ENCODE results near the gene GPR151.

GPR151 gene

DNA sequence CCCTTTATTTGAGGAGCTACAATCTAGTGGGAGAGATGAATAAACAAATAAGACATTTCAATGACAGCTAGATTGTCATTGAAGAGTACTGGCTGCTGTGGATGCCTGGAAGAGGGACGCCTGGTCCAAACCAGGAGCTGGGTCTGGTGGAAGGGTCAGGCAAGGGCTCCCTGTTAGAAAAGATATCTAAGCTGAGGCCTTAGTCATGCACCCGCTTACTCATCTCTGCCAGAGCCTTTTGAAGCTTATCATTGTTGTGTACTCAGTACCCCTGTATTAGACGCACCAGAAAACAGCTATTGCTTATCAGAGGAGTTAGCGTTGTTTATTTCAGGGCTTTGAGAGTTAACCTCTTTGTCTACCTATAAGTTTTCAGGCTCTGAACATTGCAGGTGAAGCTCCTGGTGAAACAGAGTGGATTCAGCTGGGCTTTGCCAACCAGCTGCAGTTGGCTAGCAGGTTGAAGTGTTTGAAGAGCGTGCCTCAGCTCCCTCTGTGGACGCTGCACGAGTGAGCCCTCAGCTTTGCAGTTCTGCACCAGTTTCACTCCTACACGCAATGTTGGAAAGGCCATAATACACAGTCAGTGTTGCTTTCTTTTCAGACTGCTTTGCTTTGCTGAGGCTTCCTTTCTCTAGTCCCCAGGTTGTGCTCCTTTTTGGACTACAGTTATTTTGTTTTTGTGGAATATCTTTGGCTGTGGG lies 5.6 kb upstream of the GPR151 start:
- DNase-seq (ENCODE audit: low read depth): no peak
- H3K4me3 ChIP-seq (ENCODE audit: low read depth, low read length): no peak overlapping the region

DNA sequence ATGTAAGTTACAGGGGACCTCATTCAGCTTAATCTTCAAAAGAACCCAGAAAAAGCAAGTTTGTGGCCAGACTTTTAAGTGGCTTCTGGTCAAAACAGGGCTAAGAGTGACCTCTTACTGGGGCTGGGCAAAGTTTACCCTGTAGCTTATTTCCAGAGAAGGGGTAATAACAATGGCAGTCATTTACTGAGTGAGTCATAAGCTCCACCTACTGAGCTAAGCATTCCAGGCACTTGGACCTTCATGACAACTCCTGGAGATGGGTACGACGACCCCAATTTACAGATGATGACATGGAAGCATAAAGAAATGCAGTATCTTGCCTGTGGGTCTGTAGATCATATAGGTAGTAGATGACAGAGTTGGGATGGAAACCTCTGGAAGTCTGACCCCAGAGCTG lies 4.7 kb upstream of the GPR151 start:
- H3K4me3 ChIP-seq (ENCODE audit: low read depth, low read length): no peak overlapping the region
- DNase-seq (ENCODE audit: low read depth): no peak

DNA sequence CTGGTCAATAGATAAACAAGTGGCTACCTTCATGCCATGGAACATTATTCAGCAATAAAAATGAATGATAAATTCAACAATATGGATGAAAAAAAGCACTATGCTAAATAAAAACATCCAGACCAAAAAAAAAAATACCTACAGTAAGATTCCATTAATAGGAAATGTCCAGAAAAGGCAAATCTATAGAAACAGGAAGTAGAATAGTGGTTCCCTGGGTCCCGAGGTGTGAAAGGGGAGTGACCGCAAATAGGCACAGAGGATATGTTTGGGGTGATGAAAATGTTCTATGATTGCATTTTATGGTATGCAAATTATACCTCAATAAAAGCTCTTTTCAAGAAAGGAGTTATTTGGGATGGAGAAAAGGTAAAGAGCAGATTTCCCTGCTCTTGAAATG lies 3.6 kb upstream of the GPR151 start:
- H3K4me3 ChIP-seq (ENCODE audit: low read depth, low read length): no peak overlapping the region
- no peak for DNase-seq (ENCODE audit: low read depth)

DNA sequence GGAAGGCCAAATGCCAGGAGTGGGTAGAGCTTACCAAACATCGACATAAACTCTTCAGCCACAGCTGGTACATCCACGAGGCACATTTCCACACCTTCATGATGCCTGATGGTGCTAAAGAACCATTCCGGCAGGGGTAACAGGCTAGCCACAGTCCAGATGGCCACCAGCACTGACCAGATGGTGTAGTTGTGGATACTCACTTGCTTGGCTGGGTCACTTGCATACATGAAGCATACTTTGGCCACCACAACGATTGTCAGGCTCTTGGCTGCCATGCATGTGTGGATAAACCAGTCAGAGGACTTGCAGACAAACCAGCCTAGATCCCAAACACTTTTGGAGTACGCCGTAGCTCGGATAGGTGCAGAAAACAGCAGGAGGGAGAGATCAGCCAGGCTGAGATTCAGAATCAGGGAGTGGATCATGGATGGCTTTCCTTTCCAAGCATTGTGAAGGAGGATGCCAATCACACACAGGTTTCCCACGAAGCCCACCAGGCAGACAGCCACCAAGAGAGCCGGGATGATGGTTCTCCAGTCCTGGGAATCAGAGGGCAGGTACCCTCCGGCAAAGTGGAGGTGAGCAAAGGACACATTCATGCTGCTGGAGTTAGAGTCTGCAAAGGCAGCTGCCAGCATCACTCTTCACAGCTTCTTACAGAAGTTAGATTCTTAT lies 378 bp downstream of the GPR151 start:
- H3K4me3 ChIP-seq (ENCODE audit: low read depth, low read length): no peak overlapping the region
- DNase-seq (ENCODE audit: low read depth): no peak

DNA sequence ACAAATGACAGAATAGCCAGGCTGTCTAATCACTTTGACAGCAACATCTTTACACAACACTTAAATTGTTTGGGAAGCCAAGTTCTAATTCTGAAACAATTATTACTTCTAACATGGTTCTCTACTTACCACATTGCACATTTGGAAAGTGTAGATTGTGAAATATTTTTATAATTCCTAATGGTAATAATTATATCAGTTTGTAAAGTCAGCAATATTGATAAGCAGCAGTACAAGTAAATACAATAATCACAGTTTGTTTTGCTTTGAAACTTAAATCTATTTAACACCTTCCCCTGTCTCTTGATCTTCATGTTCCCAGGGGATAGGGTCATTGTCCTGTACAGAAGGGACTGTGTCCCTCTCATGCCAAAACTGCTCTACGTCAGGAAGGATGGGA lies 1.4 kb downstream of the GPR151 start:
- no peak for DNase-seq (ENCODE audit: low read depth)
- H3K4me3 ChIP-seq (ENCODE audit: low read depth, low read length): no peak overlapping the region

DNA sequence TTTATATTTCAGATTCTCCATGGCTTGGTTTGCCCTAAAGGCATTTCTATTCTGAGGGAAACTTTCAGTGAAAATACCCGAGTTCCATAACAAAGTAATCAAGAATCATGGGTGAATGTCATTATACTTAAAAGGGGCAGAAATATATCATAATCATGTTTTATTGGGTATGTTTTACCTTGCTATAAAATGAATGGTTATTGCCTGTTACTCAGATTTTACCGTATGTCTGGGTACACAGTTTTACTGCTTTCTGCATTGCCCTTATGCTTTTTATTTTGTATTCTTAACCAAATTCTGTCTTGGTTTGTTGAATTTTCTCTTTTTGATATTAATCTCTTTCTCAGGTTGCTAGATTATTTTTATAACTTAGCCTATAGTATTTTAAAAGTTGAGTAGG lies 2.5 kb downstream of the GPR151 start:
- no peak for DNase-seq (ENCODE audit: low read depth)
- no peak overlapping the region for H3K4me3 ChIP-seq (ENCODE audit: low read depth, low read length)

DNA sequence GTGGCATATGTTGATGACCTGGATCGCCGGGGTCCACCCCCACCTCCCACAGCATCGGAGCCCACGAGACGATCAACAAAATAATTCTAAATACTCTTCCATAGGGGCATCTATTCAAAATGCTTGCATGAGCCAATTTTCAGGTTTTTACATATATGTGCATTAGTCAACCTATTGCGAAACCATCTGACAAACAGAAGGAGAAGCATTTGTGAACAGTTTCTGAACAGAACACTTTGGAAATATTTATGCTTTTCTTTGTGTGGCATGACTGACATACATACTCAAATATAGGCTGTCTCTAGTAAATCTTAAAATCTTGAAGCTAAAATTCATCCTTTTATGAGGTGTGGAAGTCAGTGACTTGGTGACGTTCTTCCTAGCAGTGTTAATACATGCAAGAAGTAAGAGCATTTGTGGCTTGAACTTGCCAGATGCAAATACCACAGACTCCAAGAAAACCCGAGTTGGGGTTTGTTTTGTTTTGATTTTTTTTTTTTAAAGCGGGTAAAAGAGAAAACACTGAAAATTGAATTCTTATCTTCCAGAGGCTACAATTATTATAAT lies 5.3 kb downstream of the GPR151 start:
- no peak overlapping the region for H3K4me3 ChIP-seq (ENCODE audit: low read depth, low read length)
- DNase-seq (ENCODE audit: low read depth): peak; percentile 36

DNA sequence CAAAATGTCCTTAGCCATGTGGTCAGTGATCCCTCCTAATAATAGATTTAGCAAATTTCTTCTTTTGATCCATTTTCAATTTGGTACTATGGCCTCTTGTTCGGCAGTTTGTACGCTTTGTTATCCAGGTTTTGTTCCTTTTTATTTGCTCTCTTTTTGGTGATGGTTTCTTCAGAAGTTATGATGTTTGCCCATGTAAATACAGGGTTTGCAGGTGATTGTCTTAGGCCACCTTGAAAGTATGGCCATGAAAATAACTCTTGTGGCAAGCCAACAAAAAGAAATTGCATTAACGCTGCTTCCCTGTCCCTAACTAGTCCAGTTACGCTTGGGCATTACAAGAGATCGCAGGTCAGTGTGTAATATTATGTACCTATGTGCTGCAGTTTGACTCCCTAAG lies 8.6 kb downstream of the GPR151 start:
- no peak for DNase-seq (ENCODE audit: low read depth)
- no peak overlapping the region for H3K4me3 ChIP-seq (ENCODE audit: low read depth, low read length)

DNA sequence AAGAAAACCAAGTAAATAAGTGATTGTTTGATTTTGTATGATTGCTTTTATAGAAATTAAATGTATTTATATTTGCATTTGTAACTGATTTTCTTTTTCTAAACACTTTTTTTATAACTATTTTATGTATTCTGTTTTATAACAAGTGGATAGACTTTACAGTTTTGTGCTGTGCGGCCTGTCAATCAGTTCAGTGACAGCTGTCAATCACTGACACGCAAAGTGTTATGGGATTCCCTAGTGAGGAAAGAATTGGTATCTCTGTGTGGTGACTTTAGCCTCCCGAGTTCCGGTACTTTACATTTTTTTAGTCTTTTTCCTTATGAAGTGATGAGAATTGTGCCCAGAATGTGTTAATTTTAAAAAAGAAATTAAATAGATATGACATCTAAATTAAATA lies 16.3 kb downstream of the GPR151 start:
- no peak for DNase-seq (ENCODE audit: low read depth)
- no peak overlapping the region for H3K4me3 ChIP-seq (ENCODE audit: low read depth, low read length)

DNA sequence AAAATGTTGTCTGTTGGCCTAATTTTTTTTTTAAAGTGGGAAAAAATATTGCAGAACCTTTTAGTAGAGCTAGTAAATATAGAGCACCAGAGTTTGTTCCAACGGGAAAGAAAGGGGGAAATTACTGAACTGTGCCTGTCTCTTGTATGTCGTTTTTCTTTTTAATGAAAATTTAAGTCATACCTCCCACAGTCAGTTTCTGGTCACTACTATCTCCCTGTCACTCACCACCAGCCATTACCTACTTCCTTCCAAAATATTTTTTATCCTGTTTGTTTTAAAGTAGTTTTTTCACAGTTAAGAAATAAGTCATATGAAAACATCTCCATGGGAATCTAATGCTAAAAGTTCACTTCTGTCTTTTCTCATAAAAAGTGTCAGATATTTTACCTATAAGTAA lies 21.3 kb downstream of the GPR151 start:
- no peak overlapping the region for H3K4me3 ChIP-seq (ENCODE audit: low read depth, low read length)
- no peak for DNase-seq (ENCODE audit: low read depth)

DNA sequence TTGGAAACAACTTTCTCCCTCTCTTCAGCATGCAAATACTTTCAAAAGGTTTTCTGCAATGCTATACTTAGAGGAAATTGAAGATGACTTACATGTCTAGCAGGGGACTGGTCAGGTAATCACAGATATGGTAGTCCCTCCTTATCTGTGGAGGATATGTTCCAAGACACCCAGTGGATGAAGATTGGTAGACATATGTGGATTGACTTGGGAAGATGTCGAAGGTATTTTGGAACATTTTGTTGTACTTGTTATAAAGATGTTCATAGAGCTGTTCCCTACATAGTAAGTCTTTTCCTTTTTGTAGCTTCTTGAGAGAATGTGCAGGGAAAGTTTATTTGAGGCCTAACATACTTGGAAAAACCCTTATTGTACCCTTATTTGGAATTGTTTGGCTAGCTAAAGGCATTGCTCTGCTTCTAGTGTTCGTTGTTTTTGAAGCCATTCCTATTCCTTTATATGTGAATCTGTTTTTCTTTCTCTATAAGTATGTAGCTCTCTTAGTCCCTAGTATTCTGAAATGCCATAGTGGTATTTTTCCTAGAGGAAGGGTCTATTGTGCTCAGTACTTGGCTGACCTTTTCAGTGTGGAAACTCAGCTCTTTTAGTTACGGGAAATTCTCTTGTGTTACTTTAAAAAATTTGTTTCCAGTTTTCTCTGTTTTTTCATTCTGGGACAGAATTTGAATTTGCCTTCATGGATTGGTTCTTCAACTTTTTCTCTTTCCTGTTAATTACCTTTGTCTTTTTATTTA lies 25.7 kb downstream of the GPR151 start:
- no peak overlapping the region for H3K4me3 ChIP-seq (ENCODE audit: low read depth, low read length)
- DNase-seq (ENCODE audit: low read depth): no peak

DNA sequence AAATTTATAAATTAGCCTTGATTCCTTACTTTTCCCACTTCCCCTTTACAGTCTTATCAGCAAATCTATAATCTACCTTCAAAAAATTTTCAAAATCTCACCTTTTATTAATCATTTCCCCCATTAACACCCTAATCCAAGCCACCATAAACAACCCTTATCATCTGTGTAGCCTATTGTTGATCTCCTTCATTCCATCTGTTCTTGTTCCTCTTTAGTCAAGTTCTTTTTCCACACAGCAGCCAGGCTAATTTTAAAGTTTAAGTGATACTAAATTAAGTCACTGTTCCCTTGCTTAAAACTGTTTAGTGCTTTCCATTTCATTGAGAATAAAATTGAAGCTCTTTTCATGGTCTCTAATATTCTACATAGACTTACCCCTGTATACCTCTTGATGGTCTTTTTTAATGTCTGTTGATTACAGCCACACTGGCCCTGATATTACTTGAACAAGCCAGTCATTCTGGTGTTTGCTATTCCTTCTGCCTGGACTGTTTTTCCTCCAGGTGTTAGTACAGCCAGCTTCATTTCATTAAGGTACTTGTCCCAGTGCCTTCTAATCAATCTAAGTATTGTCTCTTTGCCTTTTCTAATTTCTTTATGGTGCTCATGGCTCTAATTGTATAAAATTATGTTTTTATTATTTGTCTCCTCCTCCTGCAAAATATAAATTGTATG lies 31.1 kb downstream of the GPR151 start:
- DNase-seq (ENCODE audit: low read depth): no peak
- no peak overlapping the region for H3K4me3 ChIP-seq (ENCODE audit: low read depth, low read length)

DNA sequence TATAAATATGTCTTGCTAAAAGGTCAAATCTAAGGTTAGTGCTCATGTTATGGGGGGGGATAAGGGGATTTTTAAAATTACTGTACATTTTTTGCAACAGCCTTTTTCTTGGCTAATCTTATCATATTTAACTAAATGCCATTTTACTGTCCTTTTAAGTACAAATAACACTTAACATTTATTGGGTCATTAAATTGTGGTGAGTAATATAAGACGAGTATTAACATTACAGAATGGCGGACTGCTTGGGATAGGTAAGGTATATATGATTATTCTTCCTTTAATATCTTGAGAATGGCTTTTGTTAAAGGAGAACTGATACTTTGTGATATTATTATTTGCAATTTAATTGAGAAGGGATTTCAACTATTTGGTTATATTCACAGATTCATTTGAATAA lies 33.2 kb downstream of the GPR151 start:
- no peak for DNase-seq (ENCODE audit: low read depth)
- no peak overlapping the region for H3K4me3 ChIP-seq (ENCODE audit: low read depth, low read length)

DNA sequence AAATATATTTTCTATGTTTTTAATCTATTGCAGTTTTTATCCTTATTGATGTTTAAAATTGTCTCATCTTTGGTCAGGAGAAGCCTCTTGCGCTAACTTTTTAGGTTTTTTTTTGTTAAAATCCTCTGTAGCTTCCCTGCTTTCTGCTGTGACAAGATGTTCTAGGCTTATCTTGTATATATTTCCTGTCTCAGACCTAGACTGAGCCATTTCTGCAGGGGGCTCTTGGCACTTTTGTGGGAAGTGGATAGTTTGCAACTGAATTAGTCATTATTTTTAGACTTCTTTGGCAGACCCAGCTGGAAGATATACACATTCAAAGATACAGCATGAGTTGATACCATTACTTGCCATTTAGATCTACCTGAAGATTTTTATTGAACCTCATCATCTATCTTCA lies 40.1 kb downstream of the GPR151 start:
- H3K4me3 ChIP-seq (ENCODE audit: low read depth, low read length): no peak overlapping the region
- DNase-seq (ENCODE audit: low read depth): no peak

DNA sequence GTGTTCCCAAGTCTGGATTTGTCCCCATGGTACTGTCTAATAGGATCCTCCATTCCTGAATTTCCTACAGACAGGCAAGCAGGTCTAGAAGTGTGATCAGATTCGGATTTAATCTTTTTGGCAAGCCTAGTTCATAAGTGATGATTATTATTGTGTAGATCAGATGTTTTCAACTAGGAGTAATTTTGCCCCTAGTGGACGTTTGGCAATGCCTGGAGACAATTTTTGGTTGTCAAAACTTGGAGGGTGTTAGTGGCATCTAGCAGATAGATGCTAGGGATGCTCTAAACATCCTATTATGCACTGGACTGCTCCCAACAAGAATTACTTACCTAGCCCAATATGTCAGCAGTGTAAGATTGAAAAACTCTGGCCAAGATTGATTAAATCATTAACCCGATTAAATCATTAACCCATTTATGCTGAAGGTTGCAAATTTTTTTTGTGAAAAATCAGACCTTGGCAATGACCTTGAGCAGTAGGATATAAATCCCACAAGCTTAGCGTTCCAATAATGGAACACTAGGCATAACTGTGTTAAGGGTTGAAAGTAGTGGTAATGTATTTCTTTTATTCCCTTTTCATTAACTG lies 40.7 kb downstream of the GPR151 start:
- no peak overlapping the region for H3K4me3 ChIP-seq (ENCODE audit: low read depth, low read length)

DNA sequence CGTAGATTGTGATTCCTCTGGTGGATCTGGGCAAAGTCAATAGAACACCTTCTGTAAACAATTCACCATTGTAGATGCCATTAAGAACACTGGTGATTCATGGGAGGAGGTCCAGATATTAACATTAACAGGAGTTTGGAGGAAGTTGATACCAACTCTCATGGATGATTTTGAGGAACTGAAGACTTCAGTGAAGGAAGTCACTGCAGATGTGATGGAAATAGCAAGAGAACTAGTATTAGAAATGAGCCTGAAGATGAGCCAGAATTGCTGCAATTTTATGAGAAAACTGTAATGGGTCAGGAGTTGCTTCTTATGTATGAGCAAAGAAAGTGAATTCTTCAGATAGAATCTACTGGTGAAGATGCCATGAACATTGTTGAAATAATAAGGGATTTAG lies 41.9 kb downstream of the GPR151 start:
- H3K4me3 ChIP-seq (ENCODE audit: low read depth, low read length): no peak overlapping the region
- DNase-seq (ENCODE audit: low read depth): no peak

More for the DNA sequence above, 40.7 kb downstream of the GPR151 start:
- no peak for DNase-seq (ENCODE audit: low read depth)

DNA sequence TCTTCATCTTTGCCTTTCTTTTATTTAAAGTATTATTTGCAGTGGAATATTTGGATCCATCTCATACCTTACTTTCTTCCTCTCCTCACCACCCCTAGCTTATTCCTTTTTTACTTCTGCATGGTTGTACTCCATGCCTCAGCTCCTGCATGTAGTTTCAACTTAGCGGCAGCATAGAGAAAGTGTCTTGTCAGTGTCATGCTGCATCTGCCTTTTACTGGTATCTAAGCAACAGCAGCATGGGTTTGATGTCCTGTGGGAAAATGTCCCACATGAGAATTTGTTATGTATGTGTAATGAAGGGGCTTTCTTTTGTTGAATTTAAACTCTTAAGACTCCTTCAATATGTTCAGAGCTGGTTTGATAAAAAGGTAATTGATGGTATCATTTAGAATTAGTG lies 48.2 kb downstream of the GPR151 start:
- H3K4me3 ChIP-seq (ENCODE audit: low read depth, low read length): no peak overlapping the region
- DNase-seq (ENCODE audit: low read depth): no peak

DNA sequence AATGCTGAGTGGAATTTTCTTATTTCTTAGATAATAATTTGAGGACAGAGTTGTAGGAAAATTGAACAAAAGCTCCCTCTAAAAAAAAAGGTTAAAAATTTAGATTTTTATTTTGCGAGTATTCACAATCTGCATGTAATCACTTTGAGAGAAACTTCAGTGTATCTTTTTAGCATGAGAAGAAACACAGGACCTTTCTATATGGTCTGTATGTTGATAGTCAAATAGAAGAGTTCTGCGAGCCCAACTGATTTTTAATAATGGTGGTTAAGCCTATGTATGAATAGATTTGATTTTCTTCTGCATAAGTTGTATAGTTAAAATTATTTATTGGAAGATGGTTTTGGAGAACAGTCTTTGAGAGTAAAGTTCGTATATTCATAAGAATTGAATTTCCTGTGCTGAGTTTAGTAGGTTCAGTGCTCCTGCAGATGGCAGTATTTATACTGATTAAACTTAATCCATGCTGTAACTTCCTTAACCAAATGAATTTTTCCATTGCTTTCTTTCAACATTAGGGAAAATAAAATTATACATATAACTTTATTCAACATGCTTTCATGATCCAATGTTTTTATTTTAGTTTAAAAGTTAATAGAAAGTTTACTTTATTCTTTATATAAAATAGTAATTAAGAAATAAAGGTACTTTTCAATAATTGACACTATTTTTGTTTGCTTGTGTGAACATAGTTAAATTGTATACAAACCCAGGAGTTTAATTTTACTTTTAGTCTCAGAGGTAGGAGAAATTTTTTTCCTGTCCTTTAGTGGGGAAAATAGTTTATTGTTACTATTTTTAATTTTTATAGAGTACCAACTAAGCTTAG lies 49.3 kb downstream of the GPR151 start:
- no peak for DNase-seq (ENCODE audit: low read depth)

DNA sequence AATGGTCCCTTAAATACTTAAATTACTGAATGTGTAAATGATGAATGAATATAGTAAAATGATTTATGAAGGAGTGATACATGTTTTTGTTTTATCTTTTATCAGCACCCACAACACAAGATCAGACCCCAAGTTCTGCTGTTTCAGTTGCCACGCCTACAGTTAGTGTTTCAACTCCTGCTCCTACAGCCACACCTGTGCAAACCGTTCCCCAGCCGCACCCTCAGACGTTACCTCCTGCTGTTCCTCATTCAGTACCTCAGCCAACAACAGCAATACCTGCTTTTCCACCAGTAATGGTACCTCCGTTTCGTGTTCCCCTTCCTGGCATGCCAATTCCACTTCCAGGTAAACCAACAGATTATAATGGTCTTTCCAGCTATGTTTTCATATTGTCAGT lies 52.5 kb downstream of the GPR151 start:
- DNase-seq (ENCODE audit: low read depth): no peak
- H3K4me3 ChIP-seq (ENCODE audit: low read depth, low read length): no peak overlapping the region

More for the DNA sequence above, 49.3 kb downstream of the GPR151 start:
- H3K4me3 ChIP-seq (ENCODE audit: low read depth, low read length): no peak overlapping the region

All from skeletal muscle cell (primary cell).